ENCODE data around the gene TMEM150C.

Gene TMEM150C

GRCh38 chr4:82437285-82438005 lies 124.3 kb downstream of the TMEM150C start:
- no peak for DNase-seq (ENCODE audit: low read depth)
- no peak overlapping the region for H3K4me3 ChIP-seq (ENCODE audit: control insufficient read depth, low read depth, low read length)

GRCh38 chr4:82436780-82437179 lies 125.0 kb downstream of the TMEM150C start:
- DNase-seq (ENCODE audit: low read depth) = no peak
- H3K4me3 ChIP-seq (ENCODE audit: control insufficient read depth, low read depth, low read length) = no peak overlapping the region
- no peak for TF ChIP-seq CTCF (conservative IDR thresholded peaks at IDR 0.05; ENCODE audit: control insufficient read depth, insufficient read depth, low read depth, low read length)

More at GRCh38 chr4:82437285-82438005, 124.3 kb downstream of the TMEM150C start:
- no peak for TF ChIP-seq CTCF (conservative IDR thresholded peaks at IDR 0.05; ENCODE audit: control insufficient read depth, insufficient read depth, low read depth, low read length)

- no peak for DNase-seq (ENCODE audit: low read depth)
- no peak overlapping the region for H3K4me3 ChIP-seq (ENCODE audit: control insufficient read depth, low read depth, low read length)
- no peak for TF ChIP-seq CTCF (conservative IDR thresholded peaks at IDR 0.05; ENCODE audit: control insufficient read depth, insufficient read depth, low read depth, low read length)
These were observed 125.7 kb downstream of the TMEM150C start for GRCh38 chr4:82436130-82436529.

GRCh38 chr4:82434949-82435348 lies 126.8 kb downstream of the TMEM150C start:
- no peak for TF ChIP-seq CTCF (conservative IDR thresholded peaks at IDR 0.05; ENCODE audit: control insufficient read depth, insufficient read depth, low read depth, low read length)
- H3K4me3 ChIP-seq (ENCODE audit: control insufficient read depth, low read depth, low read length) = no peak overlapping the region
- no peak for DNase-seq (ENCODE audit: low read depth)

- no peak for DNase-seq (ENCODE audit: low read depth)
- no peak for TF ChIP-seq CTCF (conservative IDR thresholded peaks at IDR 0.05; ENCODE audit: control insufficient read depth, insufficient read depth, low read depth, low read length)
- no peak overlapping the region for H3K4me3 ChIP-seq (ENCODE audit: control insufficient read depth, low read depth, low read length)
These were observed 128.0 kb downstream of the TMEM150C start for GRCh38 chr4:82433791-82434190.
